SH-SY5Y (cell line): ENCODE results near the gene NOP56.

Experiments used
- GATA2 ChIP-seq: IDR thresholded peaks from 2 replicates; pipeline ENCODE4 v1.6.1; 2011; ENCODE audit warnings: mild to moderate bottlenecking, low read depth, low read length
- GATA3 ChIP-seq: IDR thresholded peaks from 2 replicates; pipeline ENCODE4 v1.6.1; 2011; ENCODE audit warnings: low read depth, mild to moderate bottlenecking, low read length, moderate library complexity

DNA sequence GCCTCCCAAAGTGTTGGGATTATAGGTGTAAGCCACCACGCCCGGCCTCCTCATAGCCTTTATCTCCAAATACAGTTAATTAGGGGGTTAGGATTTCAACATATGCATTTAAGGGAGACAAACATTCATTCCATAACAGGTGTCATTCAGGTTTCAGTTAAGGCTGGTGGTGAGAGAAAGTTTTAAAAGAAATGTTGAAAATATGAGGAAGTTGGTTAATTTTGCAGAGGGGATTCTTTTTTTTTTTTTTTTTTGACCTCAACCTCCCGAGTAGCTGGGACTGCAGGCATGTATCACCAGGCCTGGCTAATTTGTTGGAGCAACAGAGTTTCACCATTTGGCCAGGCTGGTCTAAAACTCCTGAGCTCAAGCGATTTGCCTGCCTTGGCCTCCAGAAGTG, 27.6 kb downstream of the NOP56 start:
- TF ChIP-seq GATA2 (no peak), GATA3 (no peak)
